ENCODE measurements around the gene IFNLR1.

DNA sequence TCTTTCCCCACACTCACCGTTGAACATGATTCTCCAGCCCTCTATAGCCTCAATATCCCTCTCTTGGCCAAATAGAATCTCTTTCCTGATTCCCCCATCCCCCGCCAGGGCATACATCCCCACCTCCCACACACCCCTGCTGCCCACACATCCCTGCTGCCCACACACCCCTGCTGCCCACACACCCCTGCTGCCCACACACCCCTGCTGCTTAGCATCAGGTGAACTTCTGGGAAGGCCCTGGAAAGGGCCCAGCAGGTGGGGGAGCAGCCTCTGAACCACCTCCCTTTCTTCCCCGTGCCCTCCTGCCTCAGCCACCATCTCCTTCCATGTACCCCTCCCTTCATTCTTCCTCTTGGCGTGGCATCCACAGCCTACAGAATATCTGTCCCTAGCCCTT is 15.9 kb upstream of the IFNLR1 start:
- TF ChIP-seq GATA2 (IDR thresholded peaks at IDR 0.05; ENCODE audit: low read depth, low read length), result no peak
- TF ChIP-seq GATA3 (IDR thresholded peaks at IDR 0.05; ENCODE audit: low read depth, low read length), result no peak

Data from SH-SY5Y (cell line).